Thoracic aorta (tissue), 2 donors: ENCODE results near the gene CD164. TPM values are rescaled to one million over a fixed set of nuclear protein-coding genes. Genes with fewer than 3 reads are reported as not detected.

Experiments
- ATAC-seq: fragments of 150-250 bp; one replicate; pipeline ENCODE4 v1.8.0; 2017; ENCODE audit warnings: low read depth; ENCODE audit not compliant: insufficient number of reproducible peaks, low FRiP score
- DNase-seq: peaks from one replicate; pipeline ENCODE4 v3.0.0-alpha.2; 2020; ENCODE audit warnings: low spot score
- H3K27ac ChIP-seq, 2 donors: fragments of 200-600 bp; sonication (generic); 1 replicate in 1 of 2; 2 replicates in 1 of 2; pipeline ENCODE4 v1.5.1; 2016; ENCODE audit warnings: mild to moderate bottlenecking in 2 of 2, moderate library complexity in 2 of 2
- H3K27me3 ChIP-seq: fragments of 200-600 bp; sonication (generic); replicated peaks from 2 replicates; pipeline ENCODE4 v1.6.0; 2016; ENCODE audit warnings: mild to moderate bottlenecking; ENCODE audit not compliant: insufficient read depth
- H3K36me3 ChIP-seq: fragments of 200-600 bp; sonication (generic); one replicate; pipeline ENCODE4 v1.5.1; 2016
- H3K4me1 ChIP-seq, 2 donors: fragments of 200-600 bp; sonication (generic); 1 replicate in 1 of 2; 2 replicates in 1 of 2; pipeline versions ENCODE4 v1.5.1 to v1.6.0; 2016; ENCODE audit warnings: low read depth in 2 of 2, mild to moderate bottlenecking in 1 of 2; ENCODE audit not compliant: control insufficient read depth in 1 of 2
- H3K4me3 ChIP-seq: fragments of 200-600 bp; sonication (generic); 2 replicates; pipeline ENCODE4 v1.5.1; 2016; ENCODE audit warnings: mild to moderate bottlenecking
- H3K9me3 ChIP-seq: fragments of 200-600 bp; sonication (generic); 2 replicates; pipeline ENCODE4 v1.5.1; 2016
- total RNA-seq, 2 donors: library from RNA; depleted of rRNA; stranded (reverse); fragments of >200 nt; gene quantifications; one replicate each; pipeline versions ENCODE4 v1.1.0 to v1.2.3, GENCODE V29; 2016
- TF ChIP-seq, protein P1 (sequence below): fragments of 200-600 bp; sonication (generic); IDR thresholded peaks from one replicate; pipeline ENCODE4 v1.5.1; 2019; ENCODE audit warnings: antibody characterized with exemption

Gene CD164
- total RNA-seq: 100 to 1,000 TPM; 166 to 223 TPM

DNA sequence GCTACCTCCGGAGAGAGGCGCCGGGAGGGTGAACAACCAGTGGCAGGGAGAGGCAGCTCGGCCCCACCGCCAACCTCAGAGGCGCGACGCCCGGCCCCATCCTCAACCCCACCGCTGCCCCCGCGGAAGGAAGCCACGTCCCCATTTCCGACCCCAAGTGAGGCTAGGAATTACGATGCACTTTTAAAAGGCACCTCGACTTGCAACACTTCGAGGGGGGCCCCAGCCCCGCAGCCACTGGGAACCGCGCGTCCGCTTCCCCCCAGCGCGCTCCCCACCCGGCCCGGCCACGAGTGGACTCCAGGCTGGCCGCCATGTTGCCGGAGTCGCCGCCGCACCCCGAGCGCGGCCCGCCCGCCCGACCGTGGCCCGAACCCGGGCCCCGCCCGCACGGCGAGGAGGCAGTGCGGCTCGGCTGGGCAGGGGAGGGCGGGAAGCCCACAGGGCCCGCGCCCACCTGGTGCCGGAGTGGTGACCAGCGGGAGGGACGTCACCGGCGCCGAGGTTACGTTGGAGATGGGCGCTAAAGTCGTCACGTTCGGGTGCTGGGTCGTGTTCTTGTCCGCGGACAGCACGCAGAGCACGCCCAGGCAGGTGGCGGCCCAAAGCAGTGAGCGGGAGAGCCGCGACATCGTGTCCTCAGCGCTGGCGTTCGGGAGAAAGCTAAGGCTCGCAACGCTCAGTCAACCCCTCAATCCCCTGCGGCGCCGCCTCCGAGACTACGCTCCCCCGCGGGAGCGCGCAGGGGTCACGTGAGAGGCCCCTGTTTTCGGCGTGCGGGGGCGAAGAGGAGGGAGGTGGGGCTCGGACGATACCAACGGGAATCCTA is at the start of gene CD164:
TSS of gene CD164 (minus strand) at position 721 of the 829 bp plus-strand sequence. CDS start at position 632, 89 bp downstream.
- DNase-seq (peak; percentile 75), ATAC-seq (peak; percentile 85)
- peaks cover 4% of the 10 kb centered on the region for H3K36me3 ChIP-seq
- H3K27ac ChIP-seq: peak within 1 kb of the TSS; percentile 97 to 98
- H3K9me3 ChIP-seq: no peaks in the 10 kb centered on the region
- peaks cover 24 to 38% of the 10 kb centered on the region in 2 donors for H3K4me1 ChIP-seq
- TF ChIP-seq, protein P1, sequence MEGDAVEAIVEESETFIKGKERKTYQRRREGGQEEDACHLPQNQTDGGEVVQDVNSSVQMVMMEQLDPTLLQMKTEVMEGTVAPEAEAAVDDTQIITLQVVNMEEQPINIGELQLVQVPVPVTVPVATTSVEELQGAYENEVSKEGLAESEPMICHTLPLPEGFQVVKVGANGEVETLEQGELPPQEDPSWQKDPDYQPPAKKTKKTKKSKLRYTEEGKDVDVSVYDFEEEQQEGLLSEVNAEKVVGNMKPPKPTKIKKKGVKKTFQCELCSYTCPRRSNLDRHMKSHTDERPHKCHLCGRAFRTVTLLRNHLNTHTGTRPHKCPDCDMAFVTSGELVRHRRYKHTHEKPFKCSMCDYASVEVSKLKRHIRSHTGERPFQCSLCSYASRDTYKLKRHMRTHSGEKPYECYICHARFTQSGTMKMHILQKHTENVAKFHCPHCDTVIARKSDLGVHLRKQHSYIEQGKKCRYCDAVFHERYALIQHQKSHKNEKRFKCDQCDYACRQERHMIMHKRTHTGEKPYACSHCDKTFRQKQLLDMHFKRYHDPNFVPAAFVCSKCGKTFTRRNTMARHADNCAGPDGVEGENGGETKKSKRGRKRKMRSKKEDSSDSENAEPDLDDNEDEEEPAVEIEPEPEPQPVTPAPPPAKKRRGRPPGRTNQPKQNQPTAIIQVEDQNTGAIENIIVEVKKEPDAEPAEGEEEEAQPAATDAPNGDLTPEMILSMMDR: no peak
- H3K4me3 ChIP-seq: peak within 1 kb of the TSS; percentile 94
- no peaks in the 10 kb centered on the region for H3K27me3 ChIP-seq

DNA sequence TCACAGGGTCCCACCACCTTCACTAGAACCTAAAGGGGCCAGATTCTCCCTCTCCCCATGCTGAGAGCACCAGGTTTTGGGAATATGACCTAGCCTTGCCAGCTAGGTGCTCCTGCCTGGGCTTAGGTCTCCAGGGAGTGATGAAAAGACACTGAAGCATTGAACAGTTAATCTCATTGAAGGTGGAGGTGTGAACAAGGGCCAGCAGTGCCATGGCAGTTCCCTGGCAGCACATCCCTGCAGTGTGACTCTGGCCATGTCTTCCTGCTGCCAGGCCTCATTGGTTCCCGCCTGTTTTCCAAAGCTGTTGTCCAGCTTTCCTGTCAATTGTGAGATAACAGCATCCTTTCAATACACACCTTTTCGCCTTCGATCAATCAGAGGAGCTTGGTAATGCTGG is 47.2 kb upstream of the CD164 start:
- Histone ChIP-seq H3K4me3 (no peak overlapping the region), H3K27me3 (no peaks in the 10 kb centered on the region), H3K9me3 (no peaks in the 10 kb centered on the region), H3K36me3 (no peaks in the 10 kb centered on the region), H3K4me1 (peaks cover 0 to 9% of the 10 kb centered on the region in 2 donors), H3K27ac (no peak overlapping the region)
- ATAC-seq (no peak), DNase-seq (no peak)
- TF ChIP-seq, protein P1: no peak

DNA sequence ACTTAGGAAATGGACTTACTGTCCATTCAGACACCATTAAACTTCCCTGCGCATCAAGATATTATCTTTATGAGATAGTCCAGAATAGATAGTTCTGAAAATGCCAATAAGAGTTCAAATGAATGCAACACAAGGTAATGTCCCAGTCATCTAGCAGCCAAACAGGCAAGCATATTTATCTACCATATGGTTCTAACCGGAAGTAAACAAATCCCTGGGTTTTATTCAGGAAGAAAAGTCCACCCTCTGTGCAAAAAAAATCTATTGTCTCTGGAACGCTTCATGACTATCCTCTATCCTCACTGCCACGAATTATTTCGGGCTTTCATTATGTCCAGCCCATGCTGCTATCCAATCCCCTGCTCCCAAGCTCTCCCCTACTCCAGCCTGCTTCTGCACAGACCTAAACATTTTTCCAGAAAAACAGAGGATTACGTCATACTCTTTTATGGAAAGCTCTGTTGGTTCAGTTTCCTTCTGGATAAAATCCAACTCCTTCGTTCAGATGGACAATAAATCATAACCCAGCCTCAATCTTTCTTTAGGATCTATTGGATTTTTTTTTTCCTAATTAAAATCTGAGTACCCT is 46.7 kb upstream of the CD164 start:
- Histone ChIP-seq H3K36me3 (no peaks in the 10 kb centered on the region), H3K4me3 (no peak overlapping the region)
- ATAC-seq: no peak

DNA sequence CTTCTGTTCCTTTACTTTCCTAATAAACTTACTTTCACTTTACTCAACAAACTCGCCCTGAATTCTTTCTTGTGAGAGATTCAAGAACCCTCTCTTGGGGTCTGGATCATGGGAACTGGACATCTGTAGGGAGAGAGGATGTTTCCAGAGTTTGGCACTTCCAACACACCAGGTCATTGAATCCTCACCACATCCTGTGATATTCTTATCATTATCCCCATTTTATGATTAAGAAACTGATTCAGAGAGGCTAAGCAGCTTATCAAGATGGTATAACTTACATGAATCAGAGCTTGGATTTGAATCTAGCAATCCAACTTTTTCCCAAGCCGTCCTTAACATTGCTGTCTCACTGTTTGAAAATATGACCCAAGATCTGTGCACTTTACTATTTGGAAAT is 42.7 kb upstream of the CD164 start:
- ATAC-seq (no peak), DNase-seq (no peak)
- TF ChIP-seq, protein P1: no peak
- no peaks in the 10 kb centered on the region for H3K9me3 ChIP-seq
- H3K27ac ChIP-seq: no peak overlapping the region
- peaks cover 0 to 9% of the 10 kb centered on the region in 2 donors for H3K4me1 ChIP-seq
- H3K4me3 ChIP-seq: no peak overlapping the region
- no peaks in the 10 kb centered on the region for H3K36me3 ChIP-seq
- no peaks in the 10 kb centered on the region for H3K27me3 ChIP-seq

More for the DNA sequence above, 46.7 kb upstream of the CD164 start:
- no peaks in the 10 kb centered on the region for H3K27me3 ChIP-seq
- no peaks in the 10 kb centered on the region for H3K9me3 ChIP-seq
- no peak for DNase-seq
- H3K27ac ChIP-seq: no peak overlapping the region
- TF ChIP-seq, protein P1: no peak
- H3K4me1 ChIP-seq: peaks cover 0 to 9% of the 10 kb centered on the region in 2 donors

DNA sequence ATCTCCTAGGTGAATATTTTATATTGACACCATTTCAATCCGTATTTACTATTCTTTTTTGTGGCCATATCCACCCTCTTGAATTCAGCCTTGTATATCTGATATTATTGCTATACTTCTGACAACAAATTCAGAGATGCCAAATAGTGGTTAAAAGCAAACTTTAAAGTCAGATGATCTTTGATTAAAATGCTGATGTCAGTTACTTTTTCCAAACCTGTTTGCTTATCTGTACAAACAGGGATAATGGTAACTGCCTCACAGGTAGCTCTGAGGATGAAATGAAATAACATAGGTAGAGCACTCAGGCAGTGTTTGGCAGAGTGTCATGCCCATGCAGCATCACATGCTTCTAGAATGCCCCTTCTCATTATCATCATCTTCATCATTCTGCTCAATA is 38.9 kb upstream of the CD164 start:
- H3K4me1 ChIP-seq: no peaks in the 10 kb centered on the region

More for the DNA sequence above, 38.9 kb upstream of the CD164 start:
- Histone ChIP-seq H3K27me3 (no peaks in the 10 kb centered on the region), H3K9me3 (no peaks in the 10 kb centered on the region), H3K27ac (no peak overlapping the region), H3K4me3 (no peak overlapping the region), H3K36me3 (no peaks in the 10 kb centered on the region)
- TF ChIP-seq, protein P1: no peak
- DNase-seq (no peak), ATAC-seq (no peak)
